Vagina (tissue), 2 donors: Measurements from ENCODE around the gene BTG2. TPM values are rescaled to one million over a fixed set of nuclear protein-coding genes. Genes with fewer than 3 reads are reported as not detected.

ENCODE experiments used
- DNase-seq, 2 donors: peaks; one replicate each; pipeline ENCODE4 v3.0.0-alpha.2; 2017; ENCODE audit errors: extremely low spot score in 2 of 2
- H3K27ac ChIP-seq: fragments of 200-600 bp; sonication (generic); one replicate; pipeline ENCODE4 v1.5.1; 2019
- H3K27me3 ChIP-seq: fragments of 200-600 bp; sonication (generic); one replicate; pipeline ENCODE4 v1.5.1; 2019
- H3K36me3 ChIP-seq, 2 donors: fragments of 200-600 bp; sonication (generic); one replicate each; pipeline ENCODE4 v1.5.1; 2017 to 2019
- H3K4me1 ChIP-seq: fragments of 200-600 bp; sonication (generic); one replicate; pipeline ENCODE4 v1.5.1; 2019
- H3K4me3 ChIP-seq, 2 donors: fragments of 200-600 bp; sonication (generic); 1 replicate in 1 of 2; 2 replicates in 1 of 2; pipeline ENCODE4 v1.5.1; 2016 to 2019
- H3K9me3 ChIP-seq: fragments of 200-600 bp; sonication (generic); one replicate; pipeline ENCODE4 v1.5.1; 2019
- POLR2A ChIP-seq, 2 donors: fragments of 450-650 bp; IDR thresholded peaks; one replicate each; pipeline ENCODE4 v1.6.1; 2017; ENCODE audit warnings: antibody characterized with exemption in 2 of 2, mild to moderate bottlenecking in 2 of 2, moderate library complexity in 2 of 2
- POLR2AphosphoS5 ChIP-seq, 2 donors: sonication (generic); formaldehyde crosslinking; IDR thresholded peaks; one replicate each; pipeline ENCODE4 v1.9.0; 2017; ENCODE audit warnings: antibody characterized with exemption in 2 of 2, mild to moderate bottlenecking in 2 of 2, low read depth in 1 of 2; ENCODE audit not compliant: insufficient read depth in 1 of 2
- intact Hi-C: fragments of 100-400 bp; cut with DNase I; formaldehyde crosslinking; loops from one replicate; pipeline ENCODE4 v1.15.1; 2023
- total RNA-seq: library from RNA; depleted of rRNA; stranded (reverse); fragments of >200 nt; gene quantifications from one replicate; pipeline ENCODE4 v1.2.3, GENCODE V29; 2016
- TF ChIP-seq, protein P1 (sequence below), 3 experiments: fragments of 450-650 bp in 2 of 3; fragments of 200-600 bp in 1 of 3; sonication (generic) in 1 of 3; IDR thresholded peaks; one replicate each; pipeline ENCODE4 v1.5.1; 2017 to 2019; ENCODE audit warnings: antibody characterized with exemption in 3 of 3, mild to moderate bottlenecking in 2 of 3, moderate library complexity in 2 of 3

The BTG2 gene
- total RNA-seq, 1 donor from 2014 or later: 191 TPM

DNA sequence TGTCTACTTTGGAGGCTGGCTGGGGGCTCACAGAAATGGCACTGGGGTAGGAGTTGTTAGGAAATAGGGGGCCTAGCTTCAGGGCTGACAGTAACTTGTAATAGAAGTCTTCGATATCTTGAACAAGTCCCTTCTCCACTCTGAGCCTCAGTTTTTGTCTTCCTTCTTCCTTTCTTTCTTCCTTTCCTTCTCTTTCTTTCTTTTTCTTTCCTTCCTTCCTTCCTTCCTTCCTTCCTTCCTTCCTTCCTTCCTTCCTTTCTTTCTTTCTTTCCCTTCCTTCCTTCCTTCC, 12.9 kb downstream of the BTG2 start:
- intact Hi-C loops: no loop called here
- Histone ChIP-seq H3K36me3 (no peaks in the 10 kb centered on the region), H3K27ac (no peak overlapping the region), H3K4me3 (no peak overlapping the region), H3K4me1 (peaks cover 28% of the 10 kb centered on the region), H3K9me3 (no peaks in the 10 kb centered on the region), H3K27me3 (no peaks in the 10 kb centered on the region)
- TF ChIP-seq POLR2A (IDR thresholded peaks at IDR 0.05): no peak
- DNase-seq: no peak

DNA sequence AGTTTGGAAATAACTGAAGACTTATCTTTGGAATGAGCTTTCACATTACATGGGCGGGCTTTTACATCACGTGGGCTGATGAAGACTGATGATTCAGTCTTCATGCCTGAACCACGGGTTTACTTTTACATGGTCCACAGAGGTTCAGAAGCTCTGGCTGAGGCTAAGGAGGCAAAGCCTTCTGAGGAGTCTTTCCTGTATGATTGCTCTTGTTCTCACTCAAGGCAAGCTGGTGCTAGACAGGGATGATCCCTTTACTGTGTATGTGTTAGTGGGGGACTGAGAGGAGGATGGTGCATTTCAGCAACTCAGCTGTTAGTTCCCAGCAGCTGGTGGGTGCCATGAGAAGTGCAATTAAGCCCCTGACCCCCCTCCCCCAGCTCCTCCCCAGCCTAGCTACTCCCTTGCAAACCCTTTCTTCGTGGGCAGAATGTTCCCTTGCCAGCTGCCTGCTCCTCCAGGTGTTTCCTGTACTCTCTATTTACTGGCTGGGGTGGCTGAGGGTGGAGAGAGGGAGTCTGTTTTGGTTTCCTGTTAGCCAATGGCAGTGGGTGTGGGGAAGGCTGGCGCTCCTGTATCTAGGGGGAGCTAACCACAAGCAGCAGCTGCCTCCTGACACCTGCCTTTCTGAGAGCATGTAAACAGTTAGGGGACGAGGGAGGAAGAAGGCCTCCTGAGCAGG, 15.4 kb downstream of the BTG2 start:
- H3K4me1 ChIP-seq: peaks cover 53% of the 10 kb centered on the region
- H3K9me3 ChIP-seq: no peaks in the 10 kb centered on the region
- intact Hi-C loops: no loop called here
- H3K27me3 ChIP-seq: no peaks in the 10 kb centered on the region
- no peaks in the 10 kb centered on the region for H3K36me3 ChIP-seq
- no peak overlapping the region for H3K4me3 ChIP-seq
- no peak for TF ChIP-seq POLR2A (IDR thresholded peaks at IDR 0.05)
- peak in 1 of 2 donors; percentile 56 for TF ChIP-seq POLR2AphosphoS5 (IDR thresholded peaks at IDR 0.05; ENCODE audit: insufficient read depth in 1 of 2, low read depth in 1 of 2)
- H3K27ac ChIP-seq: peak overlapping the region; percentile 71
- DNase-seq: no peak

DNA sequence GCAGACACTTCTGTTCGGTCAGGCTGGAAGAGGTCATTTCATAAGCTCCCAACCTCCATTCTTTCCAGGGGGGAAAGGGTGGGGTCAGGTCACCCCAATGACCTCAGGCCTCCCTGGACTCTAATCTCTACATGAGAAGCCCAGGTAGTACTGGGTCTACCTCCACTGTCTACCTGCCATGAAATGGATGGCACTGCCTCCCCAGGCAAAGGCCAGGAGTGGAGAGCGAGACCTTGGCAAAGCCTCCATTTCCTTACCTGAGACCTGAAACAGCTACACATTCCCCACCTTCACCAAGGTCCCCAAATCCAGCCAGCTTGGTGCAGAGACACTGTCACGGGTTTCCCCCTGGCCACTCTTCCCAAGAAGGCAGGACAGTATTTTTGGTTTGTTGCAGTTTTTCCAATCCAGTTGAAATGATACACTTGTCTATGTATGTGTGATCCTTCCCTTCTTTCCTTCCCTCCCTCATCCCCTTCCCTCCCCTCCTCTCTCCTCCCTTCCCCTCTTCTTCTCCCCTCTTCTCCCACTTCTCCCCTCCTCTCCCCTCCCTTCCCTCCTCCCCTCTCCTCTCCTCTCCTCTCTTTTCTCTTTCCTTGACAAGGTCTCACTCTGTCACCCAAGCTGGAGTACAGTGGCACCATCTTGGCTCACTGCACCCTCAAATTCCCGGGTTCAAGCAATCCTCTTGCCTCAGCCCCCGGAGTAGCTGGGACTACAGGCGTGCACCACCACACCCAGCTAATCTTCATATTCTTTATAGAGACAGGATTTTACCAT, 16.1 kb downstream of the BTG2 start:
- TF ChIP-seq POLR2A (IDR thresholded peaks at IDR 0.05): no peak
- no peak for TF ChIP-seq POLR2AphosphoS5 (IDR thresholded peaks at IDR 0.05; ENCODE audit: insufficient read depth in 1 of 2, low read depth in 1 of 2)
- TF ChIP-seq, protein P1, sequence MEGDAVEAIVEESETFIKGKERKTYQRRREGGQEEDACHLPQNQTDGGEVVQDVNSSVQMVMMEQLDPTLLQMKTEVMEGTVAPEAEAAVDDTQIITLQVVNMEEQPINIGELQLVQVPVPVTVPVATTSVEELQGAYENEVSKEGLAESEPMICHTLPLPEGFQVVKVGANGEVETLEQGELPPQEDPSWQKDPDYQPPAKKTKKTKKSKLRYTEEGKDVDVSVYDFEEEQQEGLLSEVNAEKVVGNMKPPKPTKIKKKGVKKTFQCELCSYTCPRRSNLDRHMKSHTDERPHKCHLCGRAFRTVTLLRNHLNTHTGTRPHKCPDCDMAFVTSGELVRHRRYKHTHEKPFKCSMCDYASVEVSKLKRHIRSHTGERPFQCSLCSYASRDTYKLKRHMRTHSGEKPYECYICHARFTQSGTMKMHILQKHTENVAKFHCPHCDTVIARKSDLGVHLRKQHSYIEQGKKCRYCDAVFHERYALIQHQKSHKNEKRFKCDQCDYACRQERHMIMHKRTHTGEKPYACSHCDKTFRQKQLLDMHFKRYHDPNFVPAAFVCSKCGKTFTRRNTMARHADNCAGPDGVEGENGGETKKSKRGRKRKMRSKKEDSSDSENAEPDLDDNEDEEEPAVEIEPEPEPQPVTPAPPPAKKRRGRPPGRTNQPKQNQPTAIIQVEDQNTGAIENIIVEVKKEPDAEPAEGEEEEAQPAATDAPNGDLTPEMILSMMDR (IDR thresholded peaks at IDR 0.05): no peak
- intact Hi-C loops: no loop called here
- H3K4me1 ChIP-seq: peaks cover 58% of the 10 kb centered on the region
- H3K27me3 ChIP-seq: no peaks in the 10 kb centered on the region
- no peak overlapping the region for H3K4me3 ChIP-seq
- H3K27ac ChIP-seq: peak overlapping the region; percentile 71
- no peaks in the 10 kb centered on the region for H3K9me3 ChIP-seq
- no peaks in the 10 kb centered on the region for H3K36me3 ChIP-seq
- DNase-seq: no peak

DNA sequence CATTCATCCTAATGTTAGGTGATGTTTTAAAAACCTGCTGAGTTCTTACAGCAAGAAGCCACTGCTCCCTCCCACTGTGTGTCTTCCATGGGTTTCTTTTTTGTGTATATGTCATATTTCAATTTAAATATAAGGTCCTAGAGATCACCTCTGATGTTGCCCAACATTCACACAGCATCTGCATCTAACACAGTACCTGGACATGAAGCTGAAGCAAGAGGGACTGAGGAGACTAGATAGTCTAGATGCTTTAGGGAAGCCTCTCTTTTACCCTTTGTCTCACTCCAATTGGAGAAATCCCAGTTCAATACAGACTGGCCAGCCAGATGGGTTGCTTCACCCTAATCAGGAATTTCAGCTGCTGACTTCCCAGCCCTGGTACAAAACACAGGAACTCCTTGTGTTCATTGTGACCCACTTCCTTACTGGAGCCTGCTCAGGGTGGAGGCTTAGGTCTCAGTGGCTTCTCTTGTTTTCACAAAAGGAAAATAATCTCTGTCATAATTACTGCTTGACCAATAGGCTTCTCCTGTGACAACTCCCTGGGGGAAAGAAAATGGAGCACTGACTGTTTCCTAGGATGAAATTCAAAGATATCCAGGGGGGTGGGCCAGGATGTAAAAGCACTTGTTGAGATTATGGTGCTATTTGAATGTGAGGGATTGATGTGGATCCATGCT, 17.3 kb downstream of the BTG2 start:
- intact Hi-C loops: no loop called here
- no peaks in the 10 kb centered on the region for H3K9me3 ChIP-seq
- no peaks in the 10 kb centered on the region for H3K27me3 ChIP-seq
- peaks cover 63% of the 10 kb centered on the region for H3K4me1 ChIP-seq
- no peaks in the 10 kb centered on the region for H3K36me3 ChIP-seq
- H3K4me3 ChIP-seq: no peak overlapping the region
- peak overlapping the region; percentile 35 for H3K27ac ChIP-seq
- no peak for DNase-seq
- TF ChIP-seq POLR2A (IDR thresholded peaks at IDR 0.05) (no peak), POLR2AphosphoS5 (IDR thresholded peaks at IDR 0.05; ENCODE audit: insufficient read depth in 1 of 2, low read depth in 1 of 2) (peak in 1 of 2 donors; percentile 80)
- TF ChIP-seq, protein P1 (IDR thresholded peaks at IDR 0.05): no peak

DNA sequence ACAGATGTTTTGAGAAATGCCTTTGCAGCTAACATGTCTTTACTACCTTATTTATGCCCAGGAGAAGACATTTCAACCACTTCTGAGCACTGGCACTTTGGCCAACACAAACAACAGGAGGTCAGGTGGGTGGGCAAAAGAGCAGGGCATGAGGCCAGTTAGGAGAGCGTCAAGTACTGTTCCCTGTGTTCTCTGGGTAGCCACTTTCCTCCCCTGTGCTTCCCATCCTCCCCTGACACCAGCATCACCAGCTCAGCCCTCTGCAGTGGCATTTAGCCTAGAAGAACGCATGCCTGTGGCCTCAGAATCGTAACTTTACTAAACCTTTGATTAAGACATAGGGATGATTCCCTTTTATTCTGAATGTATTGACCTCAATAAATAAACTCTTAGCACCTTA, 18.3 kb downstream of the BTG2 start:
- H3K27me3 ChIP-seq: no peaks in the 10 kb centered on the region
- peaks cover 68% of the 10 kb centered on the region for H3K4me1 ChIP-seq
- no peaks in the 10 kb centered on the region for H3K9me3 ChIP-seq
- intact Hi-C loops: no loop called here
- peak overlapping the region; percentile 69 for H3K27ac ChIP-seq
- no peaks in the 10 kb centered on the region for H3K36me3 ChIP-seq
- TF ChIP-seq, protein P1 (IDR thresholded peaks at IDR 0.05): no peak
- no peak for TF ChIP-seq POLR2A (IDR thresholded peaks at IDR 0.05)
- DNase-seq: no peak
- H3K4me3 ChIP-seq: no peak overlapping the region
